KMS-11 (cell line): Measurements from ENCODE around the gene LDB2.

Source experiments
- H2AFZ ChIP-seq: fragments of 200-600 bp; sonication (generic); 2 replicates; pipeline ENCODE4 v1.6.1; 2016; ENCODE audit warnings: antibody characterized with exemption, mixed run types, low read depth
- H3K27ac ChIP-seq: fragments of 200-600 bp; sonication (generic); 2 replicates; pipeline ENCODE4 v1.6.1; 2016; ENCODE audit warnings: mild to moderate bottlenecking, mixed run types
- H3K27me3 ChIP-seq: fragments of 200-600 bp; sonication (generic); 2 replicates; pipeline ENCODE4 v1.6.1; 2017; ENCODE audit warnings: mild to moderate bottlenecking, low read depth, mixed run types, moderate library complexity; ENCODE audit not compliant: insufficient read depth
- H3K36me3 ChIP-seq: fragments of 200-600 bp; sonication (generic); 2 replicates; pipeline ENCODE4 v1.6.1; 2017; ENCODE audit warnings: mild to moderate bottlenecking, mixed run types; ENCODE audit not compliant: insufficient read depth
- H3K4me1 ChIP-seq: fragments of 200-600 bp; sonication (generic); 2 replicates; pipeline ENCODE4 v1.6.1; 2016; ENCODE audit warnings: mild to moderate bottlenecking, low read depth, mixed run types; ENCODE audit not compliant: poor library complexity, severe bottlenecking
- H3K4me2 ChIP-seq: fragments of 200-600 bp; sonication (generic); 2 replicates; pipeline ENCODE4 v1.7.0; 2016; ENCODE audit warnings: mild to moderate bottlenecking, mixed run types
- H3K4me3 ChIP-seq: fragments of 200-600 bp; sonication (generic); IDR thresholded peaks from 2 replicates; pipeline ENCODE4 v1.6.1; 2017; ENCODE audit warnings: low read depth, low read length, mixed read lengths; ENCODE audit not compliant: insufficient read depth
- H3K79me2 ChIP-seq: fragments of 200-600 bp; sonication (generic); 2 replicates; pipeline ENCODE4 v1.6.1; 2016; ENCODE audit warnings: low read depth, mixed run types; ENCODE audit not compliant: insufficient read depth
- H3K9ac ChIP-seq: fragments of 200-600 bp; sonication (generic); 2 replicates; pipeline ENCODE4 v1.6.1; 2016; ENCODE audit warnings: mild to moderate bottlenecking, mixed run types
- H4K20me1 ChIP-seq: fragments of 200-600 bp; sonication (generic); 2 replicates; pipeline ENCODE4 v1.6.1; 2016; ENCODE audit warnings: mild to moderate bottlenecking, mixed run types; ENCODE audit not compliant: insufficient read depth
- TF ChIP-seq, protein P1 (sequence below): fragments of 200-600 bp; sonication (generic); conservative IDR thresholded peaks from 2 replicates; pipeline ENCODE4 v1.6.1; 2017; ENCODE audit warnings: low read depth, mild to moderate bottlenecking, antibody characterized with exemption, low read length, moderate library complexity, mixed read lengths

LDB2 gene

DNA sequence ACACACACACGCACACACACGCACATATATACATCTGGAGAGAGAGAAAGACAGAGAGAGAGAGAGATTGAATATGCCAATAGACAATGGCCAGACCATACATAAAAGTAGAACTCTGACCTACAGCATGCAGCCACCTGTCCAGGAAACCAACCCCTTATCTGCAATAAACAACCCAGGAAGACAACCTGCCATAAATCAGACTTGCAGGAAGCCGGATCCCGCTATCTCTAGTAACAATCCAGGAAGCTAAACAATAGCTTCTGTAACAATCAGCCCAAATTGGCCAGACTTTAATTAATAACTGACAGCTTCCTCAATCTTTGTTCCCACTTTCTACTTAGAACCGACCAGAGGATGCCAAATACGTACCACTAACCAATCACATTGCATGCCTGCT is 173.2 kb downstream of the LDB2 start:
- Histone ChIP-seq H3K4me3 (no peak overlapping the region), H3K4me1 (no peaks in the 10 kb centered on the region), H3K36me3 (no peaks in the 10 kb centered on the region), H3K4me2 (no peak overlapping the region), H3K9ac (no peak overlapping the region), H3K27me3 (no peaks in the 10 kb centered on the region), H4K20me1 (no peaks in the 10 kb centered on the region), H3K79me2 (no peaks in the 10 kb centered on the region), H3K27ac (no peak overlapping the region), H2AFZ (no peak overlapping the region)
- TF ChIP-seq, protein P1, sequence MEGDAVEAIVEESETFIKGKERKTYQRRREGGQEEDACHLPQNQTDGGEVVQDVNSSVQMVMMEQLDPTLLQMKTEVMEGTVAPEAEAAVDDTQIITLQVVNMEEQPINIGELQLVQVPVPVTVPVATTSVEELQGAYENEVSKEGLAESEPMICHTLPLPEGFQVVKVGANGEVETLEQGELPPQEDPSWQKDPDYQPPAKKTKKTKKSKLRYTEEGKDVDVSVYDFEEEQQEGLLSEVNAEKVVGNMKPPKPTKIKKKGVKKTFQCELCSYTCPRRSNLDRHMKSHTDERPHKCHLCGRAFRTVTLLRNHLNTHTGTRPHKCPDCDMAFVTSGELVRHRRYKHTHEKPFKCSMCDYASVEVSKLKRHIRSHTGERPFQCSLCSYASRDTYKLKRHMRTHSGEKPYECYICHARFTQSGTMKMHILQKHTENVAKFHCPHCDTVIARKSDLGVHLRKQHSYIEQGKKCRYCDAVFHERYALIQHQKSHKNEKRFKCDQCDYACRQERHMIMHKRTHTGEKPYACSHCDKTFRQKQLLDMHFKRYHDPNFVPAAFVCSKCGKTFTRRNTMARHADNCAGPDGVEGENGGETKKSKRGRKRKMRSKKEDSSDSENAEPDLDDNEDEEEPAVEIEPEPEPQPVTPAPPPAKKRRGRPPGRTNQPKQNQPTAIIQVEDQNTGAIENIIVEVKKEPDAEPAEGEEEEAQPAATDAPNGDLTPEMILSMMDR: no peak

DNA sequence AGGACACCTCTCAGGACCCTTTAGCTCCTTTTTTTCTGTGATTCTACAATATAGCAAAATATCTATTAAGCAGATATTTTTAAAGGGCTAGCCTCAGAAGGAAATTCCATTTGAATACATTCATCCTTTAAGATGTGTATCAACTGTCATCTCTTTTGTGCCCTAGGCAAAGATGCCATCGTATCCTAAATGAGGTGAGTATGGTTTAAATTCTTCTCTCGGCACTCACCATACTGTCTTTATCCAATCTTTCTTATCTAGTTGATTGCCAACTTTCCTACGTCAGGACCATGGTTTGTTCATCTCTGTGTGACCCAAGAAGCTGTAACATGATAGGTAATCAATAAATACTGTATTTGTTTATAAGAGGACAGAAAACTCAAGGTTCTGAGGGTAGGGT is 176.0 kb downstream of the LDB2 start:
- no peaks in the 10 kb centered on the region for H3K36me3 ChIP-seq
- H3K79me2 ChIP-seq: no peaks in the 10 kb centered on the region
- TF ChIP-seq, protein P1: no peak
- H2AFZ ChIP-seq: no peak overlapping the region
- no peak overlapping the region for H3K9ac ChIP-seq
- no peaks in the 10 kb centered on the region for H3K27me3 ChIP-seq
- no peak overlapping the region for H3K27ac ChIP-seq
- H3K4me2 ChIP-seq: no peak overlapping the region
- H3K4me1 ChIP-seq: no peaks in the 10 kb centered on the region
- no peaks in the 10 kb centered on the region for H4K20me1 ChIP-seq
- no peak overlapping the region for H3K4me3 ChIP-seq

DNA sequence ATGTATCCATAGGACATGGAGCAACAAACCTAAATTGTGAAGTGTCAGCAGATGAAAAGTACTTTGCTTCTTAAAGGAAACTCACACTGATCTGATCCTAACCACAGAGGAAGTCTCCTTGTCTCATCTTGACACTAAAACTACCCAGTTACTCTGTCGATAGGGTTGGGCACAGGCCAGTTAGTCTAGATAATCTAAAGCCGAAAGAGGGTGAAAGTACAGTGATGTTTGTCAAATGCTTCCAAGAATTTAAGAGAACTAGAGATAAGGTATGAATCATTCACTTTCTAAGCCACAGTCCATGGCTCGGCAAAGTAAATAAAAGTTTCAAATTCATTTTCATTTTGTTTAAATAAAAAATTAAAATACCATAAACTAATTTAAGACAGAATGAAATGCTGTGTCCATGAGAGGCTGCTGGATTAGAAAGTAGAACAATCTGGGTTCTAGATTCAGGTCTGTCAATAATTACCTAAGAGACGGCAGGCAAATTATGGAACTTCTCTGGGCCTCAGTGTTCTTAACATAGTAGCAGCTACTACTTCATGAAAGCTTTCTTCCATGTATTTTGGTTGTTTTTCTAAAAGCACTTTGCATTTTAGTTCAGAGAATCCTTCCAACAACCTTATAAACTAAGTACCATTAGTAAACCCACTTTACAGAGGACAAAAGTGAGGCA is 176.7 kb downstream of the LDB2 start:
- Histone ChIP-seq H3K9ac (no peak overlapping the region), H3K4me2 (no peak overlapping the region), H2AFZ (no peak overlapping the region), H3K27me3 (no peaks in the 10 kb centered on the region), H3K4me3 (no peak overlapping the region), H4K20me1 (no peaks in the 10 kb centered on the region), H3K79me2 (no peaks in the 10 kb centered on the region), H3K27ac (no peak overlapping the region), H3K36me3 (no peaks in the 10 kb centered on the region), H3K4me1 (no peaks in the 10 kb centered on the region)
- TF ChIP-seq, protein P1: no peak

DNA sequence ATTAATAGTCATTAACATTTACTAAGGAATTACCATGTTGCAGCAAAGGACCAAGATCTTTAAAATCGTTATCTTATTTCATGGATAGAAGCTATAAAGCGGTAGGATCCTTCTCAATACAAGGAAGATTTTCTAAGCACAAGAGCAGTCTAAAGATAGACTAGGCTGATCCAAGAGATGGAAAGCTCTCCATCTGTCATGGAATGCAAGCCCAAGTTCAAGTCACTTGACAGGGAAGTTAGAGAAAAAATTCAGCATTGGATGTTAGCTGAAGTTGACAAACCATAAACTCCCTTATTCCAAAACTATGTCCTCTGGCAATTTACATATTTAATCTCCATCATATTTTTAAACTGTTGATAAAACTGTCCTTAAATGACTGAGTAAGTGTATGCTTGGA is 177.7 kb downstream of the LDB2 start:
- Histone ChIP-seq H3K36me3 (no peaks in the 10 kb centered on the region), H3K27me3 (no peaks in the 10 kb centered on the region), H3K79me2 (no peaks in the 10 kb centered on the region), H4K20me1 (no peaks in the 10 kb centered on the region), H3K9ac (no peak overlapping the region), H3K4me1 (no peaks in the 10 kb centered on the region), H3K4me2 (no peak overlapping the region), H2AFZ (no peak overlapping the region), H3K4me3 (no peak overlapping the region), H3K27ac (no peak overlapping the region)
- TF ChIP-seq, protein P1: no peak
